ENCODE results near the gene OBI1.

OBI1 gene

GRCh38 chr13:78572459-78572858, 86.5 kb downstream of the OBI1 start:
- DNase-seq: no peak

- no peak for DNase-seq
Observed at GRCh38 chr13:78569029-78569428, 89.9 kb downstream of the OBI1 start.

- no peak for DNase-seq
Observed at GRCh38 chr13:78566631-78567030, 92.3 kb downstream of the OBI1 start.
